A673 (cell line): Measurements from ENCODE around the gene GAN. TPM values are rescaled to one million over a fixed set of nuclear protein-coding genes. Genes with fewer than 3 reads are reported as not detected.

Experiments
- BruUV-seq: library from RNA; stranded (reverse); fragments of 400-500 nt; replicated peaks from 2 replicates; lab custom pipeline; 2021; lab: Mats Ljungman, UMichigan
- CTCF ChIA-PET: fragments of 300-600 bp; sonication (Branson Sonifier 250); formaldehyde crosslinking; loops from one replicate; lab custom pipeline; 2022; ENCODE audit warnings: antibody characterized with exemption; lab: Charles Lee
- POLR2A ChIA-PET: fragments of 300-600 bp; sonication (Branson Sonifier 250); formaldehyde crosslinking; loops from one replicate; lab custom pipeline; 2022; ENCODE audit warnings: antibody characterized with exemption; ENCODE audit not compliant: low non-redundant PET; lab: Charles Lee
- DNase-seq: peaks from one replicate; pipeline ENCODE4 v3.0.0-alpha.2; 2015; ENCODE audit warnings: low spot score
- H3K27ac ChIP-seq: fragments of 200-600 bp; sonication (generic); 2 replicates; pipeline ENCODE4 v1.5.1; 2016; ENCODE audit warnings: mixed run types, low read depth, mild to moderate bottlenecking, mixed read lengths, antibody characterized with exemption, low read length; ENCODE audit not compliant: poor library complexity, severe bottlenecking
- H3K27me3 ChIP-seq: fragments of 200-600 bp; sonication (generic); replicated peaks from 2 replicates; pipeline ENCODE4 v1.6.1; 2017; ENCODE audit warnings: mixed run types, low read depth, mild to moderate bottlenecking, mixed read lengths, antibody characterized with exemption, low read length; ENCODE audit not compliant: insufficient read depth, poor library complexity
- H3K36me3 ChIP-seq: fragments of 200-600 bp; sonication (generic); 2 replicates; pipeline ENCODE4 v1.6.1; 2016; ENCODE audit warnings: mixed run types, mild to moderate bottlenecking, mixed read lengths, antibody characterized with exemption, low read length; ENCODE audit not compliant: insufficient read depth, poor library complexity, severe bottlenecking
- H3K4me1 ChIP-seq: fragments of 200-600 bp; sonication (generic); 2 replicates; pipeline ENCODE4 v1.6.1; 2017; ENCODE audit warnings: mixed run types, mild to moderate bottlenecking, mixed read lengths, antibody characterized with exemption, low read length; ENCODE audit not compliant: insufficient read depth, poor library complexity, severe bottlenecking
- H3K4me3 ChIP-seq: fragments of 200-600 bp; sonication (generic); 2 replicates; pipeline ENCODE4 v1.5.1; 2016; ENCODE audit warnings: low read depth, mixed run types, mild to moderate bottlenecking, mixed read lengths, low read length; ENCODE audit not compliant: poor library complexity, severe bottlenecking
- H3K9me3 ChIP-seq: fragments of 200-600 bp; sonication (generic); 2 replicates; pipeline ENCODE4 v1.6.1; 2016; ENCODE audit warnings: mixed run types, low read depth, mild to moderate bottlenecking, mixed read lengths, antibody characterized with exemption, low read length; ENCODE audit not compliant: poor library complexity, severe bottlenecking
- CTCF ChIP-seq: fragments of 300-800, 200-600 bp; sonication (generic); conservative IDR thresholded peaks from 2 replicates; pipeline ENCODE4 v1.5.1; 2017; ENCODE audit warnings: low read depth, mild to moderate bottlenecking, antibody characterized with exemption, low read length, moderate library complexity, mixed read lengths
- EZH2 ChIP-seq: fragments of 200-600 bp; sonication (generic); IDR thresholded peaks from 2 replicates; pipeline ENCODE4 v1.6.1; 2017; ENCODE audit warnings: borderline replicate concordance, low read depth, mild to moderate bottlenecking, mixed read lengths, antibody characterized with exemption, low read length; ENCODE audit not compliant: poor library complexity, severe bottlenecking
- intact Hi-C: fragments of 100-400 bp; cut with micrococcal nuclease; formaldehyde crosslinking; loops from one replicate; pipeline ENCODE4 v1.10.0; 2022; ENCODE audit not compliant: unreplicated experiment
- total RNA-seq: library from RNA; stranded (reverse); gene quantifications from 2 replicates; pipeline ENCODE4 v1.2.3, GENCODE V29; 2021

Gene GAN
- total RNA-seq, 1 experiment from 2014 or later = 18.0 TPM

DNA sequence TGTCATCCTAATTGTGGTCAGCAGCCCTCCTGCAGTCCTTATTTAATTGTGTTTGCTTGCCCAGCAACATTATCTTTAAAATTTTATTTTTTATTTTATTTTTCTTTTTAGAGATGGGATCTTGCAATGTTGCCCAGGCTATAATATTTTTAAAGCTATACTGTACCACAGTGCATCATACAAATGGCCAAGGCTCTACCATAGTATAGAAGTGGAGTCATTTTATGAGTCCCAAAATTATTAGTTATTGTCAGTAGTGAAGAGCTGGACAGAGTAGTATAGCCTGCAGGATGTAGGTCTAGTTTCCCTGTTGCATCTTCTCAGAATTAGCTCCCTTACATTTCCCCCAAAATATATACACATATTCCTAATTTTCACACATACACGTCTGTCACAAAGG, 44.1 kb downstream of the GAN start:
- Histone ChIP-seq H3K27ac (no peak overlapping the region), H3K9me3 (no peaks in the 10 kb centered on the region), H3K4me3 (no peak overlapping the region), H3K4me1 (no peaks in the 10 kb centered on the region), H3K36me3 (peaks cover 18% of the 10 kb centered on the region), H3K27me3 (no peaks in the 10 kb centered on the region)
- no TSS peak for BruUV-seq
- DNase-seq = no peak
- POLR2A ChIA-PET = no interaction called here
- intact Hi-C loops = no loop called here
- TF ChIP-seq CTCF (no peak), EZH2 (no peak)
- CTCF ChIA-PET = no interaction called here

- no peak for DNase-seq
- ChIA-PET POLR2A (no interaction called here), CTCF (no interaction called here)
Measured at GRCh38 chr16:81360135-81360534, 45.4 kb downstream of the GAN start.

GRCh38 chr16:81365731-81366130, 51.0 kb downstream of the GAN start:
- DNase-seq = no peak
- no TSS peak for BruUV-seq
- no peaks in the 10 kb centered on the region for H3K27me3 ChIP-seq
- no peaks in the 10 kb centered on the region for H3K9me3 ChIP-seq
- intact Hi-C loops = loop anchor here (1.0 to 10.0 kb wide), 2 partner anchors 358 to 509 kb away; no protein-coding TSS in a partner anchor
- no peak overlapping the region for H3K27ac ChIP-seq
- CTCF ChIA-PET = no interaction called here
- no peak for TF ChIP-seq EZH2
- no peak overlapping the region for H3K4me3 ChIP-seq
- POLR2A ChIA-PET = no interaction called here
- peaks cover 21% of the 10 kb centered on the region for H3K36me3 ChIP-seq
- H3K4me1 ChIP-seq = no peaks in the 10 kb centered on the region

More at GRCh38 chr16:81360135-81360534, 45.4 kb downstream of the GAN start:
- no peaks in the 10 kb centered on the region for H3K9me3 ChIP-seq
- peaks cover 20% of the 10 kb centered on the region for H3K36me3 ChIP-seq
- H3K27ac ChIP-seq = no peak overlapping the region
- H3K27me3 ChIP-seq = no peaks in the 10 kb centered on the region
- intact Hi-C loops = loop anchor here (10.0 kb wide), 1 partner anchor 515 kb away; no protein-coding TSS in a partner anchor
- no peak overlapping the region for H3K4me3 ChIP-seq
- TF ChIP-seq CTCF (no peak), EZH2 (no peak)
- H3K4me1 ChIP-seq = no peaks in the 10 kb centered on the region
- no TSS peak for BruUV-seq
